Measurements from ENCODE around the gene MYO3A. TPM values are rescaled to one million over a fixed set of nuclear protein-coding genes. Genes with fewer than 3 reads are reported as not detected.

Gene MYO3A
- total and polyA plus RNA-seq, 2 experiments from 2014 or later: 3.0 to 10.7 TPM

DNA sequence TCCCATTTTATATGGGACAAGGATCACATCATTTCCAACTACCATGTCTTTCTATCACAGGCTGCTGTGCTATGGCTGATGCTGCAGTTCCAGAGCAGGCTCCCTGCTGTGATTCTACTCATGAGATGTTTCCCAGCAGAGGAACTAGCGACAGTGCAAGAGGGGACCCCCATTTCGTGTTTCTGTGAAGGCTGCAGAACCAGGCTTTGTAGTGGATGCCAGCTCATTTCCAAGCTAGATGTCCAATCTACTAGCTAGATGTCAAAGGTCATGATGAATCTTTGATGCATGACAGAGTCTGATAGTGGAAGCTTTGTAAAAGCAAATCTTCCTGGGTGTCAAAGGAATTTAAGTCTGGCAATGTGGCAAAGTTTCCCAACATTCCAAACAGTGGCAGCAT is 21.2 kb upstream of the MYO3A start (continued):
- TF ChIP-seq EZH2 (IDR thresholded peaks at IDR 0.05; ENCODE audit: low read depth, unreplicated experiment): no peak
- TF ChIP-seq ETS1 (IDR thresholded peaks at IDR 0.05): no peak
- no peak for TF ChIP-seq ZNF114 (CRISPR knock-in tag; IDR thresholded peaks at IDR 0.05)
- TF ChIP-seq STAT1 (IDR thresholded peaks at IDR 0.05; ENCODE audit: unreplicated experiment): no peak

- no peaks in the 10 kb centered on the region for H3K79me2 ChIP-seq (replicated peaks; ENCODE audit: insufficient read depth)
- TF ChIP-seq, protein P1, sequence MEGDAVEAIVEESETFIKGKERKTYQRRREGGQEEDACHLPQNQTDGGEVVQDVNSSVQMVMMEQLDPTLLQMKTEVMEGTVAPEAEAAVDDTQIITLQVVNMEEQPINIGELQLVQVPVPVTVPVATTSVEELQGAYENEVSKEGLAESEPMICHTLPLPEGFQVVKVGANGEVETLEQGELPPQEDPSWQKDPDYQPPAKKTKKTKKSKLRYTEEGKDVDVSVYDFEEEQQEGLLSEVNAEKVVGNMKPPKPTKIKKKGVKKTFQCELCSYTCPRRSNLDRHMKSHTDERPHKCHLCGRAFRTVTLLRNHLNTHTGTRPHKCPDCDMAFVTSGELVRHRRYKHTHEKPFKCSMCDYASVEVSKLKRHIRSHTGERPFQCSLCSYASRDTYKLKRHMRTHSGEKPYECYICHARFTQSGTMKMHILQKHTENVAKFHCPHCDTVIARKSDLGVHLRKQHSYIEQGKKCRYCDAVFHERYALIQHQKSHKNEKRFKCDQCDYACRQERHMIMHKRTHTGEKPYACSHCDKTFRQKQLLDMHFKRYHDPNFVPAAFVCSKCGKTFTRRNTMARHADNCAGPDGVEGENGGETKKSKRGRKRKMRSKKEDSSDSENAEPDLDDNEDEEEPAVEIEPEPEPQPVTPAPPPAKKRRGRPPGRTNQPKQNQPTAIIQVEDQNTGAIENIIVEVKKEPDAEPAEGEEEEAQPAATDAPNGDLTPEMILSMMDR (conservative IDR thresholded peaks at IDR 0.05; ENCODE audit: low read depth in 2 of 2): no peak
- TF ChIP-seq, protein P2, sequence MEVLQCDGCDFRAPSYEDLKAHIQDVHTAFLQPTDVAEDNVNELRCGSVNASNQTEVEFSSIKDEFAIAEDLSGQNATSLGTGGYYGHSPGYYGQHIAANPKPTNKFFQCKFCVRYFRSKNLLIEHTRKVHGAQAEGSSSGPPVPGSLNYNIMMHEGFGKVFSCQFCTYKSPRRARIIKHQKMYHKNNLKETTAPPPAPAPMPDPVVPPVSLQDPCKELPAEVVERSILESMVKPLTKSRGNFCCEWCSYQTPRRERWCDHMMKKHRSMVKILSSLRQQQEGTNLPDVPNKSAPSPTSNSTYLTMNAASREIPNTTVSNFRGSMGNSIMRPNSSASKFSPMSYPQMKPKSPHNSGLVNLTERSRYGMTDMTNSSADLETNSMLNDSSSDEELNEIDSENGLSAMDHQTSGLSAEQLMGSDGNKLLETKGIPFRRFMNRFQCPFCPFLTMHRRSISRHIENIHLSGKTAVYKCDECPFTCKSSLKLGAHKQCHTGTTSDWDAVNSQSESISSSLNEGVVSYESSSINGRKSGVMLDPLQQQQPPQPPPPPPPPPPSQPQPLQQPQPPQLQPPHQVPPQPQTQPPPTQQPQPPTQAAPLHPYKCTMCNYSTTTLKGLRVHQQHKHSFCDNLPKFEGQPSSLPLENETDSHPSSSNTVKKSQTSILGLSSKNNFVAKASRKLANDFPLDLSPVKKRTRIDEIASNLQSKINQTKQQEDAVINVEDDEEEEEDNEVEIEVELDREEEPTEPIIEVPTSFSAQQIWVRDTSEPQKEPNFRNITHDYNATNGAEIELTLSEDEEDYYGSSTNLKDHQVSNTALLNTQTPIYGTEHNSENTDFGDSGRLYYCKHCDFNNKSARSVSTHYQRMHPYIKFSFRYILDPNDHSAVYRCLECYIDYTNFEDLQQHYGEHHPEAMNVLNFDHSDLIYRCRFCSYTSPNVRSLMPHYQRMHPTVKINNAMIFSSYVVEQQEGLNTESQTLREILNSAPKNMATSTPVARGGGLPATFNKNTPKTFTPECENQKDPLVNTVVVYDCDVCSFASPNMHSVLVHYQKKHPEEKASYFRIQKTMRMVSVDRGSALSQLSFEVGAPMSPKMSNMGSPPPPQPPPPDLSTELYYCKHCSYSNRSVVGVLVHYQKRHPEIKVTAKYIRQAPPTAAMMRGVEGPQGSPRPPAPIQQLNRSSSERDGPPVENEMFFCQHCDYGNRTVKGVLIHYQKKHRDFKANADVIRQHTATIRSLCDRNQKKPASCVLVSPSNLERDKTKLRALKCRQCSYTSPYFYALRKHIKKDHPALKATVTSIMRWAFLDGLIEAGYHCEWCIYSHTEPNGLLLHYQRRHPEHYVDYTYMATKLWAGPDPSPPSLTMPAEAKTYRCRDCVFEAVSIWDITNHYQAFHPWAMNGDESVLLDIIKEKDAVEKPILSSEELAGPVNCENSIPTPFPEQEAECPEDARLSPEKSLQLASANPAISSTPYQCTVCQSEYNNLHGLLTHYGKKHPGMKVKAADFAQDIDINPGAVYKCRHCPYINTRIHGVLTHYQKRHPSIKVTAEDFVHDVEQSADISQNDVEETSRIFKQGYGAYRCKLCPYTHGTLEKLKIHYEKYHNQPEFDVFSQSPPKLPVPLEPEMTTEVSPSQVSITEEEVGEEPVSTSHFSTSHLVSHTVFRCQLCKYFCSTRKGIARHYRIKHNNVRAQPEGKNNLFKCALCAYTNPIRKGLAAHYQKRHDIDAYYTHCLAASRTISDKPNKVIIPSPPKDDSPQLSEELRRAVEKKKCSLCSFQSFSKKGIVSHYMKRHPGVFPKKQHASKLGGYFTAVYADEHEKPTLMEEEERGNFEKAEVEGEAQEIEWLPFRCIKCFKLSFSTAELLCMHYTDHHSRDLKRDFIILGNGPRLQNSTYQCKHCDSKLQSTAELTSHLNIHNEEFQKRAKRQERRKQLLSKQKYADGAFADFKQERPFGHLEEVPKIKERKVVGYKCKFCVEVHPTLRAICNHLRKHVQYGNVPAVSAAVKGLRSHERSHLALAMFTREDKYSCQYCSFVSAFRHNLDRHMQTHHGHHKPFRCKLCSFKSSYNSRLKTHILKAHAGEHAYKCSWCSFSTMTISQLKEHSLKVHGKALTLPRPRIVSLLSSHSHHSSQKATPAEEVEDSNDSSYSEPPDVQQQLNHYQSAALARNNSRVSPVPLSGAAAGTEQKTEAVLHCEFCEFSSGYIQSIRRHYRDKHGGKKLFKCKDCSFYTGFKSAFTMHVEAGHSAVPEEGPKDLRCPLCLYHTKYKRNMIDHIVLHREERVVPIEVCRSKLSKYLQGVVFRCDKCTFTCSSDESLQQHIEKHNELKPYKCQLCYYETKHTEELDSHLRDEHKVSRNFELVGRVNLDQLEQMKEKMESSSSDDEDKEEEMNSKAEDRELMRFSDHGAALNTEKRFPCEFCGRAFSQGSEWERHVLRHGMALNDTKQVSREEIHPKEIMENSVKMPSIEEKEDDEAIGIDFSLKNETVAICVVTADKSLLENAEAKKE (CRISPR knock-in tag; IDR thresholded peaks at IDR 0.05): no peak
- TF ChIP-seq EZH2 (IDR thresholded peaks at IDR 0.05; ENCODE audit: low read depth, unreplicated experiment) (no peak), POLR2AphosphoS5 (IDR thresholded peaks at IDR 0.05; ENCODE audit: low read depth) (no peak)
- H3K9me3 Mint-ChIP-seq: peaks cover 36% of the 10 kb centered on the region
- no peaks in the 10 kb centered on the region for H3K27me3 ChIP-seq (ENCODE audit: insufficient read depth)
- peaks cover 26% of the 10 kb centered on the region for H3K36me3 Mint-ChIP-seq (ENCODE audit: low read depth)
- peaks cover 6% of the 10 kb centered on the region for H3K4me1 Mint-ChIP-seq
- DNase-seq (ENCODE audit: low spot score): no peak
- H3K4me1 ChIP-seq (ENCODE audit: insufficient read depth): no peaks in the 10 kb centered on the region; the same call in 1 of the 2 replicates
- H3K4me3 ChIP-seq: no peak overlapping the region
- no peak overlapping the region for H3K4me3 Mint-ChIP-seq
- H4K20me1 ChIP-seq (replicated peaks; ENCODE audit: insufficient read depth): no peaks in the 10 kb centered on the region
- no peaks in the 10 kb centered on the region for H3K27me3 Mint-ChIP-seq (ENCODE audit: insufficient read depth, low read depth, poor library complexity)
- no peak overlapping the region for H3K4me2 ChIP-seq
- no peak for ATAC-seq
- H3K36me3 ChIP-seq (ENCODE audit: insufficient read depth): no peaks in the 10 kb centered on the region
- no peak overlapping the region for H3K27ac ChIP-seq (ENCODE audit: low read depth)
- no peaks in the 10 kb centered on the region for H3K9me2 ChIP-seq (ENCODE audit: insufficient read depth)
- H2AFZ ChIP-seq: no peak overlapping the region
- no peak overlapping the region for H3K27ac Mint-ChIP-seq
- H3F3A ChIP-seq (replicated peaks; ENCODE audit: low read depth): no peaks in the 10 kb centered on the region
Observed at GRCh38 chr10:25914776-25915175, 19.3 kb upstream of the MYO3A start.
